ENCODE data around the gene HOXA5. TPM values are rescaled to one million over a fixed set of nuclear protein-coding genes. Genes with fewer than 3 reads are reported as not detected.

The HOXA5 gene
- total and polyA plus RNA-seq, 11 donors, result 0.07 to 2.8 (median 0.36) TPM; not detected in 7

- H3K4me3 ChIP-seq, result no peak overlapping the region
- 31 to 45% (median 39%) methylated on average over 27 to 40 of the region's 40 CpGs for WGBS, 4 donors
- TF ChIP-seq POLR2A (IDR thresholded peaks at IDR 0.05) (no peak), CTCF (IDR thresholded peaks at IDR 0.05) (no peak)
- H3K36me3 ChIP-seq, result no peaks in the 10 kb centered on the region
- DNase-seq (peak in 1 of 5 donors; percentile 49), ATAC-seq (no peak)
- H3K27me3 ChIP-seq, result peaks cover 89 to 100% (median 100%) of the 10 kb centered on the region in 9 donors
- intact Hi-C loops (cut with DNase I), result loop anchor here in 1 of 10 donors (10.0 kb wide), 1 partner anchor 1311 kb away; no protein-coding TSS in a partner anchor
- peaks cover 0 to 40% (median 23%) of the 10 kb centered on the region in 12 donors for H3K4me1 ChIP-seq
- H3K9me3 ChIP-seq, result no peaks in the 10 kb centered on the region
- H3K27ac ChIP-seq, result peak overlapping the region in 1 of 12 donors; percentile 91
These were observed 32.4 kb upstream of the HOXA5 start for GRCh38 chr7:27175626-27176523.

GRCh38 chr7:27174874-27175625, 31.6 kb upstream of the HOXA5 start:
- no peak for TF ChIP-seq CTCF (IDR thresholded peaks at IDR 0.05)
- no peak for TF ChIP-seq POLR2A (IDR thresholded peaks at IDR 0.05)
- DNase-seq (peak in 2 of 5 donors; percentile 15 to 23), ATAC-seq (no peak)
- Histone ChIP-seq H3K36me3 (no peaks in the 10 kb centered on the region), H3K4me3 (no peak overlapping the region), H3K27me3 (peaks cover 85 to 100% (median 100%) of the 10 kb centered on the region in 9 donors), H3K9me3 (no peaks in the 10 kb centered on the region), H3K4me1 (peaks cover 0 to 40% (median 23%) of the 10 kb centered on the region in 12 donors), H3K27ac (peak overlapping the region in 1 of 12 donors; percentile 91)
- intact Hi-C loops (cut with DNase I), result loop anchor here in 1 of 10 donors (10.0 kb wide), 1 partner anchor 1310 kb away; no protein-coding TSS in a partner anchor
- WGBS, 4 donors, result 34 to 47% (median 45%) methylated on average over 9 to 12 of the region's 12 CpGs

GRCh38 chr7:27173956-27174873, 30.7 kb upstream of the HOXA5 start, which contains the start of gene HOXA10:
Gene HOXA10, minus strand, starts transcription at chr7:27174320. Its CDS starts 14 bp downstream, at chr7:27174306.
- 3 to 6% (median 4%) methylated on average over 48 to 82 of the region's 82 CpGs for WGBS, 4 donors
- intact Hi-C loops (cut with DNase I), result loop anchor here in 1 of 10 donors (10.0 kb wide), 1 partner anchor 1309 kb away; no protein-coding TSS in a partner anchor

More at GRCh38 chr7:27173956-27174873, 30.7 kb upstream of the HOXA5 start, which contains the start of gene HOXA10:
- no peak for ATAC-seq
- H3K36me3 ChIP-seq, result no peaks in the 10 kb centered on the region
- no peak for TF ChIP-seq CTCF (IDR thresholded peaks at IDR 0.05)
- no peak for TF ChIP-seq POLR2A (IDR thresholded peaks at IDR 0.05)
- peaks cover 87 to 100% (median 100%) of the 10 kb centered on the region in 9 donors for H3K27me3 ChIP-seq
- peaks cover 0 to 41% (median 20%) of the 10 kb centered on the region in 12 donors for H3K4me1 ChIP-seq
- H3K9me3 ChIP-seq, result no peaks in the 10 kb centered on the region
- H3K4me3 ChIP-seq, result peak within 1 kb of the TSS; percentile 25 to 59 (median 41)
- DNase-seq, result peak in 1 of 5 donors; percentile 55
- peak within 1 kb of the TSS in 1 of 12 donors; percentile 91 for H3K27ac ChIP-seq

All from heart left ventricle (tissue), 16 donors.